Hepatic stellate cell (primary cell): Measurements from ENCODE around the gene NADSYN1.
"Not testable (repeated sequence)": the region's sequence is repeated elsewhere in the genome, so short reads cannot be mapped to it uniquely, and the experiment has no call there.

Experiments used
- DNase-seq: peaks from one replicate; pipeline ENCODE4 v3.0.0; 2011; ENCODE audit warnings: low spot score

NADSYN1 gene

DNA sequence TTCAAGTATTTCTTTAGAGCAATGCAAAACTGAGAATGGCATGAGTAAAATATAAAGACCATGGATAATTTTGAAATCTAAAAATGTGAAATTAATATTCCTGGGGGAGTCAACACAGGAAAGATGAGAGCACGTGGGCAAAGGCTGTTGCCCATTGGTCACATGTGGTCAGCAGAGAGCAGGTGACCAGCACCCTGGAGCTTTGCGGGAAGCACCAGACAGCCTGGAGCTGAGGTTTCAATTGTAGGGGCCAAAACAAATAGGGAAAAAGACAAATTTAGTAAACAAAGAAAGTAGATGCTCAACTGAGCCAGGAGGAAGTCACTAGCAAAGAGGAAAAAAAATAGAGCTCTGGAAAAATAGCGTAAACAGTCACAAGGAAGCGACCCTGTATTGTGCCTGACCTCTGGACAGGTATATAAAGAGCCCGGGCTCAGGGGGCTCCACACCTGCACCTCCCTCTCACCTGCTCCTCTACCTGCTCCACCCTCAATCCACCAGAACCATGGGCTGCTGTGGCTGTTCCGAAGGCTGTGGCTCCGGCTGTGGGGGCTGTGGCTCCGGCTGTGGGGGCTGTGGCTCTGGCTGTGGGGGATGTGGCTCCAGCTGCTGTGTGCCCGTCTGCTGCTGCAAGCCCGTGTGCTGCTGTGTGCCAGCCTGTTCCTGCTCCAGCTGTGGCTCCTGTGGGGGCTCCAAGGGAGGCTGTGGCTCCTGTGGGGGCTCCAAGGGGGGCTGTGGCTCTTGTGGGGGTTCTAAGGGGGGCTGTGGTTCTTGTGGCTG lies 74.0 kb downstream of the NADSYN1 start, which contains the start of gene KRTAP5-7:
Gene KRTAP5-7 (plus strand): TSS at position 472 of the 780 bp plus-strand sequence. CDS start 34 bp downstream, at position 506.
- DNase-seq: not testable (repeated sequence)

GRCh38 chr11:71527576-71528210 lies 74.7 kb downstream of the NADSYN1 start:
- DNase-seq: no peak

DNA sequence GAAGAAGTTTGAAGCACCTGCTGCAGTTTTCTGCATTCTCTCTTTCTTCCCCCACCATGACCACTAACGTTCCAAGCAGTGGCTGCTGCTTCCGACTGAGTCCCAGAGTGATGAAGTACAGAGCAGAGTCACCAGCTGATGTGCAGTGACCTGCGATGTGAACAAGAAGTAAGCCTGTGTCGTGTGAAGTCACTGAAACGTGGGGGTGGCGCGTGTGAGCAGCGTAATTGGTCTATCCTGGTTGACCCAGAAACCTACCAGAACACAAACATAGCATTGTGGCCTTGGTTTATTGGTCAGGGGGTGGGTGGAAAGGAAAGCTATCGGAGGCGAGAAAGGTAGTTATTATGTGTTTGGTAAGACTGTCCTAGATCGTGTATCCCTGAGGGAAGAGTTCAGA lies 77.6 kb downstream of the NADSYN1 start:
- no peak for DNase-seq

GRCh38 chr11:71532036-71532610 lies 79.1 kb downstream of the NADSYN1 start:
- DNase-seq: no peak

GRCh38 chr11:71534711-71535608 lies 82.0 kb downstream of the NADSYN1 start:
- not testable (repeated sequence) for DNase-seq

GRCh38 chr11:71535825-71536224 lies 82.8 kb downstream of the NADSYN1 start:
- DNase-seq: no peak

DNA sequence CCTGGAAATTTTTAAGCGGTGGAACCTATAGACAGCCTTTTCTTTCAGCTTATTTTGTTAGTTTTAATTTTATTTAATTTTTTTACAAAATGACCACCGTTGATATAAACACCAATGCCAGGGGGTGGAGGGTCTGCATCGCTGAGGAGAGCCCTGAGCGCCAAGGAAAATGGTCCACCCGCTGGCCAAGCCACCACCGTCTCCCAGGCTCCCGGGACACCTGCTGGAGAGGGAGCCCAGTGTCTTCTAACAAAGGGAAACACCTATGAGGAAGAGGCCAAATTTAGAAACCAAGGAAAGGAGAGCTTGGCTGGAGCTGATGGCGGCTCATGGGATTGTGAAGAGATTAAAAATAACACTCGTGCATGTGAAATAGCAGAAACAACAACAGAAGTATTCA lies 84.5 kb downstream of the NADSYN1 start:
- DNase-seq: no peak

DNA sequence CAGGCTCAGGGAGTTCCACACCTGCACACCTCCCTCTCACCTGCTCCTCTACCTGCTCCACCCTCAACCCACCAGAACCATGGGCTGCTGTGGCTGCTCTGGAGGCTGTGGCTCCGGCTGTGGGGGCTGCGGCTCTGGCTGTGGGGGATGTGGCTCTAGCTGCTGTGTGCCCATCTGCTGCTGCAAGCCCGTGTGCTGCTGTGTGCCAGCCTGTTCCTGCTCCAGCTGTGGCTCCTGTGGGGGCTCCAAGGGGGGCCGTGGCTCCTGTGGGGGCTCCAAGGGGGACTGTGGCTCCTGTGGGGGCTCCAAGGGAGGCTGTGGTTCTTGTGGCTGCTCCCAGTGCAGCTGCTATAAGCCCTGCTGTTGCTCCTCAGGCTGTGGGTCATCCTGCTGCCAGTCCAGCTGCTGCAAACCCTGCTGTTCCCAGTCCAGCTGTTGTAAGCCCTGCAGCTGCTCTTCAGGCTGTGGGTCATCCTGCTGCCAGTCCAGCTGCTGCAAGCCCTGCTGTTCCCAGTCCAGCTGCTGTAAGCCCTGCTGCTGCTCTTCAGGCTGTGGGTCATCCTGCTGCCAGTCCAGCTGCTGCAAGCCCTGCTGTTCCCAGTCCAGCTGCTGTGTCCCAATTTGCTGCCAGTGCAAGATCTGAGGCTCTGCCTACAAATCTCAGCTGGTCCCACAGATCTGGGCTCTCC lies 85.1 kb downstream of the NADSYN1 start, which contains the start of gene KRTAP5-8:
Gene KRTAP5-8 (plus strand): TSS at position 49 of the 689 bp plus-strand sequence. CDS start 31 bp downstream, at position 80.
- DNase-seq: not testable (repeated sequence)

GRCh38 chr11:71538666-71538990 lies 85.6 kb downstream of the NADSYN1 start:
- no peak for DNase-seq

DNA sequence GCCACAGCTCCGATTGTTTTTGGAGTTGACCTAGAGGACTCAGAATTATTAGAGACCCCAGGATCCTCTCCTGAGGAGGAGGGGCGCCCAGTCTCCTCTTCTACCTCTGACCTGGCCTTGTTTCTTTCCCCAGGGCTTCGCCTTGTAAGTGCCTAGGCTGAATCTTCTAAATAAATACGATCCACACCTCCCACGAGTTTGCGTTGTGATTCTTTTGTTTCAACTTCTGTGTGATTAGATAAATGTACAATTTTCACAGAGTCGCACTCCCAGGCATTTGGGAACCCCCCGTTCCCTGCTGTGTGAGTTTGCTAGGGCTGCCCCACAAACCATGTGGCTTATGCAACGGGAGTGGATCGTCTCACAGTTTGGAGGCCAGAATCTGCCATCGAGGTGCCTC lies 86.0 kb downstream of the NADSYN1 start:
- DNase-seq: no peak

- DNase-seq: not testable (repeated sequence)
Observed at GRCh38 chr11:71539971-71540370, 87.0 kb downstream of the NADSYN1 start.

DNA sequence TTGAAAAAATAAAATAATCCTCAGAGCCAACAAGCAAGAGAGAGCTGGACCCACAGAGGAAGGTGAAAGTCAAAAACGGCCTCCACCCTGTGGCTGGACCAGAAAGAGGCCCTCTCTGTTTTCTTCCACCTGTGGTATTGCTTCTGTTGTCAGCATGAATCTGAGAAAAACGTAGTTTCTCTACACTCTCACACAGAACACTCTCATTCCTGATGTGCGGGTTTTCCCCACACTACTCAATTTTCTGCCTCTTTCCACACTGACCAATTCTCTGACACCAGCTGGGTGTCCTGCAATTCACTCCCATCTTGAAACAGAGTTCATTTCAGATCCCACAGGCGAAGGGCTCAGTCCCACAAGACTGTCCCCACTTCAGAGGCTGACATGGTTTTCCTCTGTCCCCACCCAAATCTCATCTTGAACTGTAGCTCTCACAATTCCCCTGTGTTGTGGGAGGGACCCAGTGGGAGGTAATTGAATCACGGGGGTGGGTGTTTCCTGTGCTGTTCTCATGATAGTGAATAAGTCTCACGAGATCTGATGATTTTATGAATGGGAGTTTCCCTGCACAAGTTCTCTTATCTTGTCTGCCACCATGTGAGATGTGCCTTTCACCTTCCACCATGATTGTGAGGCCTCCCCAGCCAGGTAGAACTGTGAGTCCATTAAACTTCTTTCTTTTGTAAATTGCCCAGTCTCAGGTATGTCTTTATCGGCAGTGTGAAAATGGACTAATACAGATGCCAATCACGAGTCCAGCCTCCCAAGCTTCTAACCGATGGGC lies 87.7 kb downstream of the NADSYN1 start:
- DNase-seq: not testable (repeated sequence)

- DNase-seq: no peak
Observed at GRCh38 chr11:71542382-71542781, 89.4 kb downstream of the NADSYN1 start.

GRCh38 chr11:71542879-71543777 lies 90.1 kb downstream of the NADSYN1 start:
- no peak for DNase-seq

- DNase-seq: no peak
Observed at GRCh38 chr11:71543866-71544265, 90.9 kb downstream of the NADSYN1 start.

GRCh38 chr11:71544525-71545214 lies 91.7 kb downstream of the NADSYN1 start:
- DNase-seq: no peak

DNA sequence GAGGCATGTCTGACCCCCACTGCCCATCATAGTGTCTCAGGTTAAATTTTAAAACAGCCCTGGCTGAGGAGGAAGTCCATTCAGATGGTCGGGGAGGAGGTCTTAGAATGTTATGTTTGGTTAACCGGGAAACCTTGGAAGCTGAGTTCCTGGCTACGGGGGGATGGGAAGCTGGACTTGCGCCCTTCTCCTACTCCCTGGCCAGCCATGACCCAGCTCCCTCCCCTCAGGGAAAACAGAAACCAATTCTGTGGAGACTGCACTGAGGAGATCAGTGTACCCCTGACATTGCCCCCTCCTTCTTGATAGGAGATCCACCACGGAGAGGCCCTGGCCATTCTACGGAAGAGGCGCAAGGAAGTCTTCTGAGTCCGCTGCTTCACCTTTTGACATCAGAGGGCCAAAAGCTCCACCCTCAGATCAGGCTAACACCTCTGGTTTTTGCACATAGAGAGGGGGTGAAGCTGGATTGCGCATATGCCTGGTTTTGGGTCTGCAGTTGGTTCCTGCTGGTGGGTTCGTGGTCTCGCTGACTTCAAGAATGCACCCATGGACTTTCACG lies 92.5 kb downstream of the NADSYN1 start:
- DNase-seq: no peak

- DNase-seq: no peak
Observed at GRCh38 chr11:71548120-71548519, 95.1 kb downstream of the NADSYN1 start, which contains the start of gene KRTAP5-9. Gene KRTAP5-9 (plus strand): TSS chr11:71548420. CDS start chr11:71548658, 238 bp downstream.
